MCF 10A (cell line): Measurements from ENCODE around the gene XPNPEP2. TPM values are rescaled to one million over a fixed set of nuclear protein-coding genes. Genes with fewer than 3 reads are reported as not detected.

Experiments
- BruUV-seq: library from RNA; stranded (reverse); fragments of 400-500 nt; replicated peaks from 2 replicates; lab custom pipeline; 2021; lab: Mats Ljungman, UMichigan
- CTCF ChIA-PET: fragments of 300-600 bp; sonication (Branson Sonifier 250); formaldehyde crosslinking; extraction: SDS; loops from one replicate; lab custom pipeline; 2021; ENCODE audit warnings: antibody characterized with exemption, inconsistent platforms; lab: Yijun Ruan, JAX
- POLR2A ChIA-PET: fragments of 300-600, 350-650 bp; sonication (Branson Sonifier 250); formaldehyde crosslinking; extraction: SDS; loops from one replicate; lab custom pipeline; 2020; ENCODE audit warnings: antibody characterized with exemption, inconsistent platforms; lab: Yijun Ruan, JAX
- DNase-seq: peaks from one replicate; pipeline ENCODE4 v3.0.0-alpha.2; 2018; ENCODE audit not compliant: unreplicated experiment
- H3K27ac Mint-ChIP-seq: one replicate; pipeline ENCODE4 v1.8.0; 2022; ENCODE audit warnings: mild to moderate bottlenecking, low read depth, mixed read lengths; ENCODE audit not compliant: unreplicated experiment
- H3K27me3 Mint-ChIP-seq: one replicate; pipeline ENCODE4 v1.8.0; 2022; ENCODE audit warnings: mixed read lengths; ENCODE audit not compliant: insufficient read depth, unreplicated experiment
- H3K36me3 Mint-ChIP-seq: one replicate; pipeline ENCODE4 v1.8.0; 2022; ENCODE audit warnings: mild to moderate bottlenecking, moderate library complexity, mixed read lengths; ENCODE audit not compliant: insufficient read depth, unreplicated experiment
- H3K4me1 Mint-ChIP-seq: one replicate; pipeline ENCODE4 v1.8.0; 2022; ENCODE audit warnings: mixed read lengths; ENCODE audit not compliant: insufficient read depth, unreplicated experiment
- H3K4me3 Mint-ChIP-seq: one replicate; pipeline ENCODE4 v1.8.0; 2022; ENCODE audit warnings: mild to moderate bottlenecking, moderate library complexity, mixed read lengths; ENCODE audit not compliant: unreplicated experiment
- H3K9me3 Mint-ChIP-seq: one replicate; pipeline ENCODE4 v1.8.0; 2022; ENCODE audit warnings: mixed read lengths; ENCODE audit not compliant: unreplicated experiment
- CTCF ChIP-seq: fragments of 200-600 bp; IDR thresholded peaks from one replicate; pipeline ENCODE4 v1.8.0; 2022; ENCODE audit warnings: antibody characterized with exemption, mild to moderate bottlenecking; ENCODE audit not compliant: unreplicated experiment
- intact Hi-C: fragments of 100-400 bp; cut with micrococcal nuclease; formaldehyde crosslinking; loops from 2 replicates; pipeline ENCODE4 v1.14.1; 2022
- total RNA-seq: library from RNA; stranded (reverse); gene quantifications from 2 replicates; pipeline ENCODE4 v1.2.3, GENCODE V29; 2022

The XPNPEP2 gene
- total RNA-seq, 1 experiment from 2014 or later: not detected

GRCh38 chrX:129790146-129790545 is 51.4 kb downstream of the XPNPEP2 start:
- H3K36me3 Mint-ChIP-seq: peaks cover 6% of the 10 kb centered on the region
- ChIA-PET CTCF (no interaction called here), POLR2A (interaction anchor here (0.6 kb wide), 1 partner anchor 116 kb away, joined by 4 read pairs; the partner anchor contains the start of gene UTP14A)
- intact Hi-C loops: no loop called here
- DNase-seq: no peak
- no TSS peak for BruUV-seq
- peaks cover 12% of the 10 kb centered on the region for H3K27me3 Mint-ChIP-seq
- no peaks in the 10 kb centered on the region for H3K9me3 Mint-ChIP-seq
- H3K27ac Mint-ChIP-seq: no peak overlapping the region
- H3K4me1 Mint-ChIP-seq: no peaks in the 10 kb centered on the region
- H3K4me3 Mint-ChIP-seq: no peak overlapping the region
- TF ChIP-seq CTCF: no peak

- TF ChIP-seq CTCF: no peak
- ChIA-PET POLR2A (interaction anchor here (0.6 kb wide), 1 partner anchor 115 kb away, joined by 4 read pairs; the partner anchor contains the start of gene UTP14A), CTCF (interaction anchor here (0.5 kb wide), 1 partner anchor 77 kb away, joined by 5 read pairs; no protein-coding TSS in a partner anchor)
- H3K36me3 Mint-ChIP-seq: peaks cover 6% of the 10 kb centered on the region
- H3K27me3 Mint-ChIP-seq: peaks cover 12% of the 10 kb centered on the region
- no peak overlapping the region for H3K27ac Mint-ChIP-seq
- no peak overlapping the region for H3K4me3 Mint-ChIP-seq
- no TSS peak for BruUV-seq
- no peaks in the 10 kb centered on the region for H3K4me1 Mint-ChIP-seq
- intact Hi-C loops: no loop called here
- DNase-seq: no peak
- no peaks in the 10 kb centered on the region for H3K9me3 Mint-ChIP-seq
Observed at GRCh38 chrX:129790808-129791207, 52.0 kb downstream of the XPNPEP2 start.

- CTCF ChIA-PET: interaction anchor here (0.5 to 1.3 kb wide), 3 partner anchors 9 to 191 kb away, joined by 3 to 5 read pairs (median 4); no protein-coding TSS in a partner anchor
- POLR2A ChIA-PET: interaction anchor here (0.7 kb wide), 1 partner anchor 149 kb away, joined by 3 read pairs; no protein-coding TSS in a partner anchor
- intact Hi-C loops: no loop called here
- no peak for DNase-seq
- Mint-ChIP-seq H3K27ac (no peak overlapping the region), H3K9me3 (no peaks in the 10 kb centered on the region), H3K4me3 (no peak overlapping the region), H3K4me1 (no peaks in the 10 kb centered on the region), H3K27me3 (peaks cover 12% of the 10 kb centered on the region), H3K36me3 (peaks cover 6% of the 10 kb centered on the region)
- no TSS peak for BruUV-seq
- TF ChIP-seq CTCF: no peak
Observed at GRCh38 chrX:129791336-129791735, 52.6 kb downstream of the XPNPEP2 start.

- Mint-ChIP-seq H3K27me3 (peaks cover 5% of the 10 kb centered on the region), H3K4me1 (no peaks in the 10 kb centered on the region), H3K4me3 (no peak overlapping the region), H3K9me3 (no peaks in the 10 kb centered on the region), H3K36me3 (peaks cover 6% of the 10 kb centered on the region), H3K27ac (no peak overlapping the region)
- TF ChIP-seq CTCF: no peak
- ChIA-PET POLR2A (interaction anchor here (0.7 kb wide), 1 partner anchor 148 kb away, joined by 3 read pairs; no protein-coding TSS in a partner anchor), CTCF (interaction anchor here (0.6 to 1.3 kb wide), 2 partner anchors 8 to 192 kb away, joined by 3 to 4 read pairs; no protein-coding TSS in a partner anchor)
- no peak for DNase-seq
- intact Hi-C loops: no loop called here
- BruUV-seq: no TSS peak
Observed at GRCh38 chrX:129791961-129792570, 53.3 kb downstream of the XPNPEP2 start.
